ENCODE results near the gene NOS1AP.

NOS1AP gene

DNA sequence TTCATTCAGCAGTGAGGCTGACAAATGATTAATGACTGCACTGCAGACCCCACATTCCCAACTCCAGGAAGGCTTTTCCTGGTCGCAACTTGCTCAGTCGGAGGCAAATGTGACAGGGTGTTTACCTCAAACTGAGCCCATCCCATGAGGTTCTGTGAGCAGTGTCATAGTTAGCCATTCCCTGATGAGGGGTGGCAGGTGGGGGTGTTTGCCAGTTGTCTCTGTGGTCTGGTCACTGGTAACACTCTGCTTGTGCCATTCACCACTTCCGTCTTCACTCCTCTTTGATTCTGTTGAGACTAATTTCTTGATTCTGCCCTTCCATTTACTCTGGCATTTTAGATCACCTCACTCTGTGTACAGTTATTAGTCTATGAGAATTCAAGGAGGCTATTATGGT lies 73.5 kb downstream of the NOS1AP start:
- no peaks in the 10 kb centered on the region for H3K27me3 ChIP-seq (replicated peaks)
- no peak overlapping the region for H3K4me3 ChIP-seq (ENCODE audit: low read depth, low read length)
- H3K36me3 ChIP-seq (replicated peaks) = no peaks in the 10 kb centered on the region
- TF ChIP-seq, protein P1, sequence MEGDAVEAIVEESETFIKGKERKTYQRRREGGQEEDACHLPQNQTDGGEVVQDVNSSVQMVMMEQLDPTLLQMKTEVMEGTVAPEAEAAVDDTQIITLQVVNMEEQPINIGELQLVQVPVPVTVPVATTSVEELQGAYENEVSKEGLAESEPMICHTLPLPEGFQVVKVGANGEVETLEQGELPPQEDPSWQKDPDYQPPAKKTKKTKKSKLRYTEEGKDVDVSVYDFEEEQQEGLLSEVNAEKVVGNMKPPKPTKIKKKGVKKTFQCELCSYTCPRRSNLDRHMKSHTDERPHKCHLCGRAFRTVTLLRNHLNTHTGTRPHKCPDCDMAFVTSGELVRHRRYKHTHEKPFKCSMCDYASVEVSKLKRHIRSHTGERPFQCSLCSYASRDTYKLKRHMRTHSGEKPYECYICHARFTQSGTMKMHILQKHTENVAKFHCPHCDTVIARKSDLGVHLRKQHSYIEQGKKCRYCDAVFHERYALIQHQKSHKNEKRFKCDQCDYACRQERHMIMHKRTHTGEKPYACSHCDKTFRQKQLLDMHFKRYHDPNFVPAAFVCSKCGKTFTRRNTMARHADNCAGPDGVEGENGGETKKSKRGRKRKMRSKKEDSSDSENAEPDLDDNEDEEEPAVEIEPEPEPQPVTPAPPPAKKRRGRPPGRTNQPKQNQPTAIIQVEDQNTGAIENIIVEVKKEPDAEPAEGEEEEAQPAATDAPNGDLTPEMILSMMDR (IDR thresholded peaks at IDR 0.05; ENCODE audit: low read depth, low read length, missing control alignments) = no peak
- no peak for DNase-seq
- in situ Hi-C loops (cut with HindIII; ENCODE audit: low pct_ligation_motif_present, low sequenced_read_pairs) = no loop called here
- no peak overlapping the region for H3K27ac ChIP-seq

DNA sequence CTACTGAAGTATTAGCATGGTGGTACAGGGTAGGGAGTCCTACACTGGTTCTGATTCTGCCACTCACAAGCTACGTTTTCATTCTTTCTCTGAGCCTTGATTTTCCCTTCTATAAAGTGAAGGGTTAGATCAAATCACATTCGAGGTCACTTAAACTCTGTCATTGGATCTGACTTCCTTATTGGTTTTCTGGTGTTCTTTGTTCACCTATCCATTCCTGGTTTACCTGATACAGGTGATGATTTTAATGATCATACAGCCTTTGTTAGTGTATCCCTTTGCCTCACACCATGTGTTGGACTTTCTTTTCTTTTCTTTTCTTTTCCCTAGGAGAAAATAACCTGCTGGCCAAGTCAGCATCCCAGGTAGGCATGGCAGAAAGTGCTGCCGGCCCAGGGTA lies 74.8 kb downstream of the NOS1AP start:
- Histone ChIP-seq H3K27me3 (replicated peaks) (no peaks in the 10 kb centered on the region), H3K36me3 (replicated peaks) (no peaks in the 10 kb centered on the region), H3K4me3 (ENCODE audit: low read depth, low read length) (no peak overlapping the region), H3K27ac (no peak overlapping the region)
- in situ Hi-C loops (cut with HindIII; ENCODE audit: low pct_ligation_motif_present, low sequenced_read_pairs) = no loop called here
- DNase-seq = no peak
- TF ChIP-seq, protein P1 (IDR thresholded peaks at IDR 0.05; ENCODE audit: low read depth, low read length, missing control alignments) = no peak

DNA sequence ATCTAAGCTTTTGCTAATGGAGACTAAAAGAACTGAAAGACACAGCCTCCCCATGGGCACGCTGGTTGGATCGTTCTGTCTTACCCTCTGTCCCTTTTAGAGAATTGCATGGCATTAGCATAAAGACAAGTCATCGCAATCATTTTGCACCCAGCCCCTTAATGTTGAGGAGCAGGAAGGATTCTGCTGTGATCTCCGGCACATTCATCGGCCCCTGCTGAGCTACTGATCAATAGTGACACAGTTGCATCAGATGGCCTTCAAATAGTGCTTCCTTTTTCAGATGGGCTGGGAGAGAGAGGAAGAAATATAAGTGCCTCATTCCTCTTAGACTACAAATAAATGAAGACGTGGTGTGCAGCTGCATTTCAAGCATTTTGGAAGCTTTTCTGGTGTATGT lies 75.4 kb downstream of the NOS1AP start:
- no peaks in the 10 kb centered on the region for H3K36me3 ChIP-seq (replicated peaks)
- no peak overlapping the region for H3K4me3 ChIP-seq (ENCODE audit: low read depth, low read length)
- no peak overlapping the region for H3K27ac ChIP-seq
- in situ Hi-C loops (cut with HindIII; ENCODE audit: low pct_ligation_motif_present, low sequenced_read_pairs) = no loop called here
- TF ChIP-seq, protein P1 (IDR thresholded peaks at IDR 0.05; ENCODE audit: low read depth, low read length, missing control alignments) = no peak
- DNase-seq = no peak
- no peaks in the 10 kb centered on the region for H3K27me3 ChIP-seq (replicated peaks)

DNA sequence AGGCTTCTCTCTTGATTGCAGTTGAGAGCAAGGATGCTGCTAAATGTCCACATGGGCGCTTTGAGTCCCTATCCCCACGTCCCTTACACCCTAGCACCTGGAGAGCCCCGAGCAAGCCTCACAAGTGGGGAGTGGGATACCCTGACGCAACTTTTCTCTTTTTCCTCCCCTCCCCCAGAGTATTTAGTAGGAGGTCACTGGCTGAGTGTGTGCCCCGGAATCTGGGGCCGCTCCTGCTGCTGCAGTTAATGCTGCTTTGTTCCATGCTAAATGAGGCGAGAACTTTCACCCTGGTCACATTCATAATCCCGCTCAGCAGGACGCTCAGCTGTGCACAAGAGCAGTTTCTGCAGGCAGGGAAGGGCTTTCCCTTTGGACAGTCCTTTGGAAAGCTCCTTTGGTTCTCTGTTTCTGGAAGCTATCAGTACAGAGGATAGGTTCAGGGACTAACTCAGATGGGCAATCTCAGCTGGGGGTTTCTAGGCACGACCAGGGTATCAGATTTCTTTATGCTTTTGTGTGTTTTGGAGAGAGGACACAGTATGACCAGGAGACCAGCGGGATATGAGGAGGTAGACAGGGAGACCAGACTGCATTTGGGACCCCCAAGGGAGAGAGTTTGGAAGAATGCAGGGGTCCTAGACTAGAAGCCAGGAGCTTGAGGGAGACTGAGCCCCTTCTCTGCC lies 75.9 kb downstream of the NOS1AP start:
- H3K4me3 ChIP-seq (ENCODE audit: low read depth, low read length) = no peak overlapping the region
- H3K36me3 ChIP-seq (replicated peaks) = no peaks in the 10 kb centered on the region
- H3K27me3 ChIP-seq (replicated peaks) = no peaks in the 10 kb centered on the region
- TF ChIP-seq, protein P1 (IDR thresholded peaks at IDR 0.05; ENCODE audit: low read depth, low read length, missing control alignments) = no peak
- in situ Hi-C loops (cut with HindIII; ENCODE audit: low pct_ligation_motif_present, low sequenced_read_pairs) = no loop called here
- DNase-seq = no peak
- H3K27ac ChIP-seq = no peak overlapping the region

DNA sequence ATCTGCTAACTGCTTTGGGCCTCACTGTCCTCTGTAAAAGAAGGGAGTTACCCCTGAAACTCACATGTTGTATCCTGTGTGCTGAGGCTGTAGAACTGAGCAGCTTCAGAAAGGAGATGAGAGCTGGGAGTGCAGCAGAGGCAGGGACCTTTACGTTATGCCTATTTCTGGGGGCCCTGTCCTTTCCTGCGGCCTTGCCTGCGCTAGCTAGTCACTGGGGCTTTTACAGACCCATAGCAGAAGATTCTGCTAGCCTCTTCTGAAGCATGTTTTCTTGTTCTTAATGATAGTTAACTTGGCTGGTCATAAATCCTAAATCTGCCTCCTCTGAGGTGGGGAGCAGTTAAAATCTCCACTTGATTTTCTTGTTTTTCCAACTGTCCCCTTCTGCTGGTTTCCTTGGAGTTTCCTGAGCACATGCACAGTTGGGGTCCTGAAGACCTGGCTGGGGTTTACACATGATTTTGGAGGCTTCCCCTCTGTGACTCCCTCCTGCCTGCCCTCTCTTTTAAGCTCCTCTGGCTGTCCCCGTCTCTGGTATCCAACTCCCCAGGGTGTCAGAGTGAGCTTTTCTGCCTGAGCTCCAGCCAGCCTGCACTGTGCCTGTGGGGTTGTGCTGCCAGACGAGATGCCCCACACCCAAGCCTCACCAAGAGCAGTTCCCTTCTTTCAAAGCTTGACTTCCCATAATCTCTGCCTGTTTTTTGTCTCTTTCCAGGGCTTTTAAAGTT lies 76.6 kb downstream of the NOS1AP start:
- Histone ChIP-seq H3K36me3 (replicated peaks) (no peaks in the 10 kb centered on the region), H3K27ac (no peak overlapping the region), H3K27me3 (replicated peaks) (no peaks in the 10 kb centered on the region), H3K4me3 (ENCODE audit: low read depth, low read length) (no peak overlapping the region)
- in situ Hi-C loops (cut with HindIII; ENCODE audit: low pct_ligation_motif_present, low sequenced_read_pairs) = no loop called here
- TF ChIP-seq, protein P1 (IDR thresholded peaks at IDR 0.05; ENCODE audit: low read depth, low read length, missing control alignments) = no peak
- DNase-seq = no peak
